Cardiac muscle cell (in vitro differentiated cells and primary cell): ENCODE data around the gene NDUFA11. TPM values are rescaled to one million over a fixed set of nuclear protein-coding genes. Genes with fewer than 3 reads are reported as not detected.

Experiments
- DNase-seq, 2 donors: peaks; one replicate each; pipeline versions ENCODE4 v3.0.0 to v3.0.0-alpha.2; 2010 to 2017; ENCODE audit warnings: low read depth in 1 of 2, low spot score in 1 of 2
- H3K27ac ChIP-seq: fragments of 200-600 bp; sonication (generic); 2 replicates; pipeline ENCODE4 v1.5.1; 2016
- H3K27me3 ChIP-seq: fragments of 200-600 bp; sonication (generic); 2 replicates; pipeline ENCODE4 v1.6.0; 2016; ENCODE audit warnings: control low read depth
- H3K36me3 ChIP-seq: fragments of 200-600 bp; sonication (generic); 2 replicates; pipeline ENCODE4 v1.5.1; 2016; ENCODE audit warnings: control low read depth
- H3K4me1 ChIP-seq: fragments of 200-600 bp; sonication (generic); 2 replicates; pipeline ENCODE4 v1.8.1; 2017; ENCODE audit warnings: low read depth, mild to moderate bottlenecking, mixed run types
- H3K4me3 ChIP-seq: fragments of 200-600 bp; sonication (generic); 2 replicates; pipeline ENCODE4 v1.5.1; 2016; ENCODE audit warnings: mild to moderate bottlenecking
- H3K9me3 ChIP-seq: fragments of 200-600 bp; sonication (generic); 2 replicates; pipeline ENCODE4 v1.5.1; 2017; ENCODE audit warnings: low read depth, mild to moderate bottlenecking, control low read depth
- polyA plus RNA-seq: library from polyadenylated mRNA; unstranded; fragments of >200 nt; fragmentation: Nextera tagmentation; extraction: Ambion mirVana; gene quantifications from 2 replicates; pipeline ENCODE4 v1.2.1, GENCODE V29; 2016
- total RNA-seq: library from RNA; depleted of rRNA; stranded (reverse); fragments of >200 nt; gene quantifications from 2 replicates; pipeline ENCODE4 v1.2.3, GENCODE V29; 2016
- TF ChIP-seq, protein P1 (sequence below): IDR thresholded peaks from 2 replicates; pipeline ENCODE4 v1.5.1; 2012; ENCODE audit warnings: low read depth, mild to moderate bottlenecking, low read length

NDUFA11 gene
- total and polyA plus RNA-seq, 2 experiments from 2014 or later = 295 to 760 TPM

- Histone ChIP-seq H3K4me1 (peaks cover 45% of the 10 kb centered on the region), H3K36me3 (no peaks in the 10 kb centered on the region), H3K9me3 (no peaks in the 10 kb centered on the region), H3K4me3 (no peak overlapping the region), H3K27ac (no peak overlapping the region), H3K27me3 (no peaks in the 10 kb centered on the region)
- DNase-seq = no peak
- TF ChIP-seq, protein P1, sequence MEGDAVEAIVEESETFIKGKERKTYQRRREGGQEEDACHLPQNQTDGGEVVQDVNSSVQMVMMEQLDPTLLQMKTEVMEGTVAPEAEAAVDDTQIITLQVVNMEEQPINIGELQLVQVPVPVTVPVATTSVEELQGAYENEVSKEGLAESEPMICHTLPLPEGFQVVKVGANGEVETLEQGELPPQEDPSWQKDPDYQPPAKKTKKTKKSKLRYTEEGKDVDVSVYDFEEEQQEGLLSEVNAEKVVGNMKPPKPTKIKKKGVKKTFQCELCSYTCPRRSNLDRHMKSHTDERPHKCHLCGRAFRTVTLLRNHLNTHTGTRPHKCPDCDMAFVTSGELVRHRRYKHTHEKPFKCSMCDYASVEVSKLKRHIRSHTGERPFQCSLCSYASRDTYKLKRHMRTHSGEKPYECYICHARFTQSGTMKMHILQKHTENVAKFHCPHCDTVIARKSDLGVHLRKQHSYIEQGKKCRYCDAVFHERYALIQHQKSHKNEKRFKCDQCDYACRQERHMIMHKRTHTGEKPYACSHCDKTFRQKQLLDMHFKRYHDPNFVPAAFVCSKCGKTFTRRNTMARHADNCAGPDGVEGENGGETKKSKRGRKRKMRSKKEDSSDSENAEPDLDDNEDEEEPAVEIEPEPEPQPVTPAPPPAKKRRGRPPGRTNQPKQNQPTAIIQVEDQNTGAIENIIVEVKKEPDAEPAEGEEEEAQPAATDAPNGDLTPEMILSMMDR = no peak
These were observed 46.3 kb upstream of the NDUFA11 start for GRCh38 chr19:5949792-5950305.

DNA sequence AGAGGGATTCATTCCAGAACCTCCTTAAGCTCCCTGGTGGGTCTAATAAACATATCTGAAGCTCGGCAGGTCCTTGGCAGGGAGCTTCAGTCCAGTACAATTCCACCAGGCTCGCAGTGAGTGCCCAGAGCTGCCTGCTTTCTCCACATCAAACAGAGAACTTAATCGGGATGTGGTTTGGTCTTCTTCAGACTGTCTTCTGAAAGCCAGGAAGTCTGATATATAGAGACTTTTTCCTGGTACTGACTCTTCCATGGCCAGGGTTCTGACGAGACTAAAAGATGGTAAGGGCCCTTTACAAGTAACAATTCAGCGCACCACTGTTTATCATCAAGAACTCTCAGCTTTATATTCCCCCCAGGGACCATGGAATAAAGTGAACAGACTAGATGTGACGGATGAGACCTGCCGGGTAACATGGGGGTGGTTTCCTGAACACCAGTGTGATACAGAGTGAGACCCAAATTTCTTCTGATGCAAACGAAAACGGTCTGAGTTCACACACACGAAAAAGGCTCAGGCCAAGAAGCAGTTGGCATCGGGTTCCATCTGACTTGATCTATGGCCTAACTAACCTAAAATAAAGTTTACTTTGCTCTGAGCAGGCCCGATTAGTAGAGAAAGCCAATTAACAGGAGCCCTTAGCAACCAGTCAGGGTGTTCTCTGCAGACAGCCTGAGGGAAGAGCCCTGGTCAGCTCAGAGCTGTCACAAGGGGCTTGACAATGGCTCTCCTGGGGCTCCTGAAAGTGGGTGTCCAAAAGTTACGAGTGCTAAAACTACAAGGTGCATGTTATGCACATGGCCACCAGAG, 45.4 kb upstream of the NDUFA11 start:
- TF ChIP-seq, protein P1 = no peak
- Histone ChIP-seq H3K9me3 (no peaks in the 10 kb centered on the region), H3K27ac (peak overlapping the region; percentile 41), H3K4me3 (no peak overlapping the region), H3K4me1 (peaks cover 38% of the 10 kb centered on the region), H3K27me3 (no peaks in the 10 kb centered on the region), H3K36me3 (no peaks in the 10 kb centered on the region)
- DNase-seq = peak in 1 of 2 donors; percentile 33

DNA sequence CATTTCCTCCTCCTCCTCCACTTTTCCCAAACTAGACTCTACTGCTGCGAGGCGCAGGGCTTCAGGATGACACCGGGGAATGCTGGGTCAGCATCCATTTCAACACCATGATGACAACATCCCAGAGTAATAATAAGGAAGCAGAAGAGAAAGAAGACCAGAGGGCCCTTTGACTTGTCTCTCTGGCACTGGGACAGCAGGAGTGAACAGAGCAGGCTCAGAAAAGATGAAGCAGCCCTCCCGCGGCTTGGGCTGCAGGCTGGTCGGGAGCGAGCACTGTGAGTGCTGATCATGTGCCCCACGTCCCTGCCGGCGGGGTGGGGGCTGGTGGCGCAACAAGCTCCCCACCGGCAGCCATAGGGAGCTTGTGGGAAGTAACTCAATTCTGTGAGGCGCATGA, 43.8 kb upstream of the NDUFA11 start:
- H3K4me3 ChIP-seq = no peak overlapping the region
- no peaks in the 10 kb centered on the region for H3K9me3 ChIP-seq
- H3K27ac ChIP-seq = no peak overlapping the region
- DNase-seq = peak in 1 of 2 donors; percentile 88
- no peaks in the 10 kb centered on the region for H3K27me3 ChIP-seq
- no peaks in the 10 kb centered on the region for H3K36me3 ChIP-seq
- H3K4me1 ChIP-seq = peaks cover 23% of the 10 kb centered on the region
- TF ChIP-seq, protein P1 = no peak

- Histone ChIP-seq H3K36me3 (peaks cover 7% of the 10 kb centered on the region), H3K9me3 (no peaks in the 10 kb centered on the region), H3K4me1 (no peaks in the 10 kb centered on the region), H3K27ac (no peak overlapping the region), H3K4me3 (no peak overlapping the region), H3K27me3 (no peaks in the 10 kb centered on the region)
- peak in 1 of 2 donors; percentile 73 for DNase-seq
- TF ChIP-seq, protein P1 = no peak
These were observed 40.0 kb upstream of the NDUFA11 start for GRCh38 chr19:5943623-5944022.

DNA sequence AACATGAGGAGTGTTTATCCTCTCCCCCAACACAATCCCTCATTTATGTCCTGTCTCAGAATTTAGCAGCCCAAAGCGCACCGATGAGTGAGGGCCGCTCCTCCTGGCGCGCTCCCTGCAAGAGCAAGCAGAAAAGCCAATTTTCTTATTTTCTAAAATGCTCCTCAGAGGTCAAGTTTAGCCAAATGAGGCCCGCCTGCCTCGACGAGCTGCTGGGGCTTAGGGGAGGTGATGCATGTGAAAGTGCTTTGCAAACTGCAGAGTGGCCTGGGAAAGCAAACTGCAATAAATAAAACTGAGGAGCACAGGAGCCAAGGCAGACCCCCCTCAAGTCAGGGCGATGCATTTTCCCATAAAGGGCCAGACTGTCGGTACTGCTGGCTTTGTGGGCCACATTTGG, 39.5 kb upstream of the NDUFA11 start:
- DNase-seq = no peak
- Histone ChIP-seq H3K36me3 (peaks cover 7% of the 10 kb centered on the region), H3K4me1 (no peaks in the 10 kb centered on the region), H3K27ac (no peak overlapping the region), H3K9me3 (no peaks in the 10 kb centered on the region), H3K4me3 (no peak overlapping the region), H3K27me3 (no peaks in the 10 kb centered on the region)
- TF ChIP-seq, protein P1 = no peak
